Calu3 (cell line): ENCODE results near the gene RAB43. TPM values are rescaled to one million over a fixed set of nuclear protein-coding genes. Genes with fewer than 3 reads are reported as not detected.
"Not testable (repeated sequence)": the region's sequence is repeated elsewhere in the genome, so short reads cannot be mapped to it uniquely, and the experiment has no call there.

Experiments
- BruUV-seq: library from RNA; stranded (reverse); fragments of 400-500 nt; replicated peaks from 2 replicates; lab custom pipeline; 2021; lab: Mats Ljungman, UMichigan
- CTCF ChIA-PET: fragments of 300-600 bp; sonication (Branson Sonifier 250); formaldehyde crosslinking; loops from one replicate; lab custom pipeline; 2022; ENCODE audit warnings: antibody characterized with exemption; lab: Charles Lee
- DNase-seq: peaks from one replicate; pipeline ENCODE4 v3.0.0; 2022
- H3K27ac Mint-ChIP-seq: one replicate; pipeline ENCODE4 v1.8.0; 2022; ENCODE audit warnings: mixed read lengths; ENCODE audit not compliant: unreplicated experiment
- H3K27me3 Mint-ChIP-seq: one replicate; pipeline ENCODE4 v1.8.0; 2022; ENCODE audit warnings: mixed read lengths; ENCODE audit not compliant: unreplicated experiment
- H3K36me3 Mint-ChIP-seq: one replicate; pipeline ENCODE4 v1.8.0; 2022; ENCODE audit warnings: mild to moderate bottlenecking, moderate library complexity, mixed read lengths; ENCODE audit not compliant: insufficient read depth, unreplicated experiment
- H3K4me1 Mint-ChIP-seq: one replicate; pipeline ENCODE4 v1.8.0; 2022; ENCODE audit warnings: mild to moderate bottlenecking, low read depth, mixed read lengths; ENCODE audit not compliant: unreplicated experiment
- H3K4me3 Mint-ChIP-seq: one replicate; pipeline ENCODE4 v1.8.0; 2022; ENCODE audit warnings: mild to moderate bottlenecking, low read depth, moderate library complexity, mixed read lengths; ENCODE audit not compliant: unreplicated experiment
- H3K9me3 Mint-ChIP-seq: one replicate; pipeline ENCODE4 v1.8.0; 2022; ENCODE audit warnings: low read depth, mixed read lengths; ENCODE audit not compliant: unreplicated experiment
- CTCF ChIP-seq: fragments of 200-600 bp; IDR thresholded peaks from one replicate; pipeline ENCODE4 v1.8.0; 2022; ENCODE audit warnings: antibody characterized with exemption; ENCODE audit not compliant: unreplicated experiment
- intact Hi-C: fragments of 100-400 bp; cut with micrococcal nuclease; formaldehyde crosslinking; loops from one replicate; pipeline ENCODE4 v1.10.0; 2022; ENCODE audit not compliant: unreplicated experiment
- total RNA-seq: library from RNA; stranded (reverse); gene quantifications from 2 replicates; pipeline ENCODE4 v1.2.3, GENCODE V29; 2022

Gene RAB43
- total RNA-seq, 1 experiment from 2014 or later, result 21.2 TPM

DNA sequence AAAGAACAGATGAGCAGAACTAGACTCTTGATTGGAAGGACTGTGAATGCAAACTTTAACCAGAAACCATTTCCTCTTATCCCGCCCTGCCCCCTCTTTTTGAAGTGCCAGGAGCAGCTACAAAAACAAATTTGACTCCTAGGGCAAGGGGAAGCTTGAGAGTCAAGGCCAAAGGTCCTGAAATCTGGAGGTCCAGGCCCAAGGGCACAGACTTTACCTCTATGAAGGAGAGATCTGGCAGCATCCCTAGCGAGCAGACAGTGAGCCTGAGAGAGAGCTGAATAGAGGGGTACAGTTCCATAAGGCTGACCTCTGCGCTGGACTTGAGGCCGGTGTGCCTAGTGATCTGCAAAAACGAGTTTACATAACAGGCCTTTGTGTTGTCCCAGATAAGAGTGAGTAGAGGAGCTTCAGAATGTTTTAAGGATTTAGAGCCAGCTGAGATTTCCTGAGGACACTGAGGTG, 5.1 kb downstream of the RAB43 start:
- no TSS peak for BruUV-seq
- Mint-ChIP-seq H3K27me3 (no peaks in the 10 kb centered on the region), H3K27ac (no peak overlapping the region), H3K9me3 (no peaks in the 10 kb centered on the region), H3K4me3 (no peak overlapping the region), H3K36me3 (peaks cover 24% of the 10 kb centered on the region), H3K4me1 (peaks cover 42% of the 10 kb centered on the region)
- TF ChIP-seq CTCF, result no peak
- intact Hi-C loops, result no loop called here
- DNase-seq, result no peak
- CTCF ChIA-PET, result interaction anchor here (0.7 kb wide), 1 partner anchor 146 kb away, joined by 5 read pairs; no protein-coding TSS in a partner anchor

DNA sequence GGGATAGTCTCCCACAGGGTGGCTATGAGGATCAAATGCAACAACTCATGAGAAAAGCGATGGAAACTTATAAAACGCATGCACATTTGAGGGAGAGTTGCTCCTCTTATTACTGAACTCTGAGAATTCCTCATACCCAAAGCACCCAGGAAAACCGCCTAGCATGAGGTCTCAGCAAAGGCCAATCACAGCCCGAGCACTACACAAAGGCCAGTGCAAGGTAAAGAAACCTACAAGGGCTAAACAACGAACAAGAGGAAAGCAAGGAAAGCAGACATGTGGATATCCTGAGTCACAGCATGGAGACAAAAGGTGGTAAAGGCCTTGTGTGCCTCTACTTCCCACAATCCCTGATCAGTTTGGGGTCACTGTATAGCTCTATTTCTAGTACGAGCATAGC, 7.1 kb downstream of the RAB43 start:
- BruUV-seq, result no TSS peak
- CTCF ChIA-PET, result interaction anchor here (1.5 kb wide), 1 partner anchor 98 kb away, joined by 3 read pairs; no protein-coding TSS in a partner anchor
- intact Hi-C loops, result no loop called here

DNA sequence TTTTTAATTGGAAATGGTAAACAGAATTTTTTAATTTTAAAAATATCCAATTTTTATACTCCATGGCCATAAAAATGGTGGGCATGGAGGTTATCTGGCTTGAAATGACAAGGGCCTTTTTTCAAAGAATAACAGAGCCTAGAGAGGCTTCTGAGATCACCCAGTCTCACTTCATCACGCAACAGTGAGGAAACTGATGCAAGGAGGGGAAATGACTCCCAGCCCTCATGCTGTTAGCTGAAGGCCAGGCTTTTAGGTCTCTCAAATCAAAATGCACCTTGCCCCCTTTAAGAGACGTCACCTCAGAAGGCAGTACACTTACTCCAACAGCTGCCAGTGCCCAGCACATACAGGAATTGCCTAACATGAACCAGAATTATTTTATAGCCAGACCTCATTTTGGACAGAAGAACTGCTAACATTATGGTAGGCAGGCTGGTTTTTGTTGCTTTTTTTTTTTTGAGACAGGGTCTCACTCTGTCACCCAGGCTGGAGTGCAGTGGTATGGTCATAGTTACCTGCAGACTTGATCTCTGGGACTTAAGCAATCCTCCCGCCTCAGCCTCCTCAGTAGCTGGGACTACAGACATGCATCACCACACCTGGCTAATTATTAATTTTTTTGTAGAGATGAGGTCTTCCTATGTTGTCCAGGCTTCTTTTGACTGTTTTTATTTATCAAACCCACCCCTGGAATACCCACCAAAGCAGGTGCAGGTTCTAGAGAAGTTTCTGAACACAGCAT, 9.1 kb downstream of the RAB43 start:
- CTCF ChIA-PET, result interaction anchor here (0.5 to 1.2 kb wide), 4 partner anchors 11 to 230 kb away, joined by 3 to 6 read pairs (median 4); no protein-coding TSS in a partner anchor
- Mint-ChIP-seq H3K9me3 (no peaks in the 10 kb centered on the region), H3K36me3 (peaks cover 4% of the 10 kb centered on the region), H3K27me3 (no peaks in the 10 kb centered on the region), H3K4me3 (no peak overlapping the region), H3K27ac (no peak overlapping the region), H3K4me1 (peaks cover 13% of the 10 kb centered on the region)
- no peak for DNase-seq
- BruUV-seq, result no TSS peak
- intact Hi-C loops, result no loop called here
- no peak for TF ChIP-seq CTCF

More for the DNA sequence above, 7.1 kb downstream of the RAB43 start:
- Mint-ChIP-seq H3K4me3 (no peak overlapping the region), H3K9me3 (no peaks in the 10 kb centered on the region), H3K4me1 (peaks cover 32% of the 10 kb centered on the region), H3K36me3 (peaks cover 4% of the 10 kb centered on the region), H3K27ac (no peak overlapping the region), H3K27me3 (no peaks in the 10 kb centered on the region)
- no peak for DNase-seq
- no peak for TF ChIP-seq CTCF

DNA sequence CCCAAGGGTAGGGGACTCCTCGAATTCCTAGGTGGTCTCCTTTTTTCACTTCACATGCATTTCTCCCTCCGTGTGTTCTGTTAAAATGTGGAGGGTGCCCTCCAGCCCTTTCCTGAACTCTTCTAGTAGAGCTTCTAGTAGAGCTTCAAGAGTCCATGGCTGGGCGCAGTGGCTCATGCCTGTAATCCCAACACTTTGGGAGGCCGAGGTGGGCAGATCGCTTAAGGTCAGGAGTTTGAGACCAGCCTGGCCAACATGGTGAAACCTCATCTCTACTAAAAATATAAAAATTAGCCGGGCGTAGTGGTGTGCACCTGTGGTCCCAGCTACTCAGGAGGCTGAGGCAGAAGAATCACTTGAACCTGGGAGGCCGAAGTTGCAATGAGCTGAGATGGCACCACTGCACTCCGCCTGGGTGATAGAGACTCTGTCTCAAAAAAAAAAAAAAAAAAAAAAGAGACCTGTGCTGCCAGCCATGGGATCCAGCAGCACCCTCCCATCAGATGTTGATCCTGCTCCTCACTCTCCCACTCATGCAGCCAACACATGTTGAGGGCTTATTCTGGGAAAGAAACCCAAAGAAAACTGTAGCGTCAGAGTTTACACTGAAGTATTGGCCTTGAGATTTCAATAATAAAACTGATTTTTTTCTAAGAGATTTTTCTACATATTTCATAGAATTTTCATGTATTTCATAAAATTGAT, 10.4 kb downstream of the RAB43 start:
- BruUV-seq, intact Hi-C loops, DNase-seq, CTCF ChIA-PET, H3K9me3 Mint-ChIP-seq, H3K27ac Mint-ChIP-seq, H3K36me3 Mint-ChIP-seq, H3K4me3 Mint-ChIP-seq, H3K27me3 Mint-ChIP-seq, H3K4me1 Mint-ChIP-seq: not testable (repeated sequence)
